ENCODE results near the gene PGP.
"Not testable (repeated sequence)": the region's sequence is repeated elsewhere in the genome, so short reads cannot be mapped to it uniquely, and the experiment has no call there.

The PGP gene

GRCh38 chr16:2214719-2214968 lies at the start of gene PGP:
PGP (minus strand) TSS chr16:2214840; CDS start chr16:2214777, 63 bp downstream.
- no peak for DNase-seq (ENCODE audit: low read depth)
- in situ Hi-C loops (cut with HindIII; ENCODE audit: low sequenced_read_pairs) = no loop called here
- H3K4me3 ChIP-seq (ENCODE audit: low read depth, low read length) = peak within 1 kb of the TSS; percentile 66
- TF ChIP-seq CTCF (IDR thresholded peaks at IDR 0.05; ENCODE audit: low read depth, low read length, missing control alignments) = no peak

- H3K4me3 ChIP-seq (ENCODE audit: low read depth, low read length); in situ Hi-C loops (cut with HindIII; ENCODE audit: low sequenced_read_pairs); DNase-seq (ENCODE audit: low read depth): not testable (repeated sequence)
Observed at GRCh38 chr16:2263026-2263425, 48.4 kb upstream of the PGP start.

- H3K4me3 ChIP-seq (ENCODE audit: low read depth, low read length) = no peak overlapping the region
- in situ Hi-C loops (cut with HindIII; ENCODE audit: low sequenced_read_pairs) = no loop called here
- no peak for TF ChIP-seq CTCF (IDR thresholded peaks at IDR 0.05; ENCODE audit: low read depth, low read length, missing control alignments)
- no peak for DNase-seq (ENCODE audit: low read depth)
Observed at GRCh38 chr16:2260250-2260649, 45.6 kb upstream of the PGP start.

GRCh38 chr16:2258530-2258929 lies 43.9 kb upstream of the PGP start:
- in situ Hi-C loops (cut with HindIII; ENCODE audit: low sequenced_read_pairs); H3K4me3 ChIP-seq (ENCODE audit: low read depth, low read length); DNase-seq (ENCODE audit: low read depth): not testable (repeated sequence)

GRCh38 chr16:2257726-2258125 lies 43.1 kb upstream of the PGP start:
- DNase-seq (ENCODE audit: low read depth) = no peak
- in situ Hi-C loops (cut with HindIII; ENCODE audit: low sequenced_read_pairs) = no loop called here
- H3K4me3 ChIP-seq (ENCODE audit: low read depth, low read length) = no peak overlapping the region
- TF ChIP-seq CTCF (IDR thresholded peaks at IDR 0.05; ENCODE audit: low read depth, low read length, missing control alignments) = no peak

GRCh38 chr16:2256531-2257140 lies 42.0 kb upstream of the PGP start:
- H3K4me3 ChIP-seq (ENCODE audit: low read depth, low read length) = no peak overlapping the region
- DNase-seq (ENCODE audit: low read depth) = no peak
- no peak for TF ChIP-seq CTCF (IDR thresholded peaks at IDR 0.05; ENCODE audit: low read depth, low read length, missing control alignments)
- in situ Hi-C loops (cut with HindIII; ENCODE audit: low sequenced_read_pairs) = no loop called here

GRCh38 chr16:2253293-2253692 lies 38.7 kb upstream of the PGP start:
- no peak overlapping the region for H3K4me3 ChIP-seq (ENCODE audit: low read depth, low read length)
- no peak for TF ChIP-seq CTCF (IDR thresholded peaks at IDR 0.05; ENCODE audit: low read depth, low read length, missing control alignments)
- in situ Hi-C loops (cut with HindIII; ENCODE audit: low sequenced_read_pairs) = no loop called here
- DNase-seq (ENCODE audit: low read depth) = no peak

- DNase-seq (ENCODE audit: low read depth) = no peak
- no peak for TF ChIP-seq CTCF (IDR thresholded peaks at IDR 0.05; ENCODE audit: low read depth, low read length, missing control alignments)
- in situ Hi-C loops (cut with HindIII; ENCODE audit: low sequenced_read_pairs) = no loop called here
- no peak overlapping the region for H3K4me3 ChIP-seq (ENCODE audit: low read depth, low read length)
Observed at GRCh38 chr16:2252806-2253148, 38.1 kb upstream of the PGP start.
